Aorta (tissue), 5 donors: ENCODE results near the gene GALNT6. TPM values are rescaled to one million over a fixed set of nuclear protein-coding genes. Genes with fewer than 3 reads are reported as not detected.
"Not testable (repeated sequence)": the region's sequence is repeated elsewhere in the genome, so short reads cannot be mapped to it uniquely, and the experiment has no call there.

ENCODE experiments used
- ATAC-seq: fragments of 200-7000 bp; cut with Tn5 transposase; one replicate; pipeline ENCODE4 v1.9.1; 2022; ENCODE audit warnings: moderate library complexity; ENCODE audit not compliant: low FRiP score
- DNase-seq, 2 donors: peaks; one replicate each; pipeline ENCODE4 v3.0.0-alpha.2; 2020
- H3K27ac ChIP-seq, 2 donors: one replicate each; pipeline ENCODE4 v1.5.1; 2013; ENCODE audit warnings: low read length in 2 of 2, mild to moderate bottlenecking in 2 of 2, moderate library complexity in 2 of 2, control low read depth in 1 of 2, inconsistent platforms in 1 of 2, low read depth in 1 of 2
- H3K27me3 ChIP-seq, 2 donors: one replicate each; pipeline ENCODE4 v1.6.1; 2013; ENCODE audit warnings: control low read depth in 1 of 2, low read length in 1 of 2, mild to moderate bottlenecking in 1 of 2, moderate library complexity in 1 of 2; ENCODE audit not compliant: insufficient read depth in 2 of 2, control insufficient read depth in 1 of 2
- H3K36me3 ChIP-seq, 2 donors: one replicate each; pipeline ENCODE4 v1.6.1; 2013; ENCODE audit warnings: control low read depth in 1 of 2, low read length in 1 of 2, mild to moderate bottlenecking in 1 of 2; ENCODE audit not compliant: insufficient read depth in 2 of 2, control insufficient read depth in 1 of 2
- H3K4me1 ChIP-seq, 2 donors: one replicate each; pipeline ENCODE4 v1.6.1; 2013; ENCODE audit warnings: low read length in 2 of 2, control low read depth in 1 of 2, mild to moderate bottlenecking in 1 of 2, moderate library complexity in 1 of 2; ENCODE audit not compliant: insufficient read depth in 2 of 2, control insufficient read depth in 1 of 2
- H3K4me3 ChIP-seq, 2 donors: one replicate each; pipeline ENCODE4 v1.5.1; 2013; ENCODE audit warnings: low read length in 2 of 2, control low read depth in 1 of 2, mild to moderate bottlenecking in 1 of 2
- H3K9me3 ChIP-seq: one replicate; pipeline ENCODE4 v1.6.1; 2013; ENCODE audit warnings: mild to moderate bottlenecking, low read length; ENCODE audit not compliant: control insufficient read depth
- WGBS, 2 donors: extraction: QIAGEN DNeasy Blood & Tissue Kit; methylation state at CpG; one replicate each; pipeline ENCODE4 v1.1.7; 2013; 5-methylcytosine and 5-hydroxymethylcytosine counted together
- intact Hi-C, 2 donors: fragments of 100-400 bp; cut with DNase I; formaldehyde crosslinking; loops; one replicate each; pipeline versions ENCODE4 v1.14.2 to v1.15.0; 2022
- polyA plus RNA-seq, 2 donors: library from polyadenylated mRNA; stranded (reverse); fragments of 200-250 nt; gene quantifications; one replicate each; pipeline ENCODE4 v1.2.3, GENCODE V29; 2013
- total RNA-seq, 2 donors: library from RNA; stranded (reverse); fragmentation: NEBNext Ultra II Directional; extraction: Animal tissue kit (Norgen Biotek cat#: 25700); gene quantifications; one replicate each; pipeline ENCODE4 v1.2.1, GENCODE V29; 2021
- donor health status: healthy with polysubstance abuse.
- donor health status: Bipolar disorder and iron deficiency.
- donor health status: DM: no; HTN: no; CAD: no.
- donor health status: DM: no; HTN: no; CAD: no.
- donor health status: DM: yes; HTN: yes; CAD: no.

GALNT6 gene
- total and polyA plus RNA-seq, 4 donors = 0.72 to 12.3 (median 6.0) TPM

DNA sequence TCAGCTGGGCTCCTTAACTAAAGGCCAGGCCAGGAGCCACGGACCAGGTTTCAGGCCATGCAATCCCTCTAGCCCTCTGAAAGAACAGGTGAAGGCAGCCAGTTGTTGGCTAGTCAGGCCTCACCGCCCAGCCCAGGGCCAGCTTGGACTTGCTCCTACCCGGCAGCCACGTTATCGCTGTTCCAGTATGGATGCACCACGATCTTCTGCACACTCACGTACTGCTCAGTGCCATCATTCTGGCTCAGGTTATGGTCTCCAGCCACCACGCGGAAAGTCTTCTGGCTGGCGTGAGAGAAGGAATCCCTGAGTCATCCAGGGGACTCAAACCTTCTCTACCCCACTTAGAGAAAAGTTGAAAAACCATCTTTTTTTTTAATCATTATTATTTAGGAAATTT, 48.8 kb downstream of the GALNT6 start:
- Histone ChIP-seq H3K9me3 (no peaks in the 10 kb centered on the region), H3K4me1 (no peaks in the 10 kb centered on the region), H3K27me3 (no peaks in the 10 kb centered on the region), H3K27ac (no peak overlapping the region), H3K4me3 (no peak overlapping the region), H3K36me3 (no peaks in the 10 kb centered on the region)
- intact Hi-C loops = loop anchor here (5.0 to 10.0 kb wide), 2 partner anchors 75 to 298 kb away; partner anchors contain the start of gene LETMD1 (in 1 of the 2)
- no peak for DNase-seq
- no peak for ATAC-seq
- WGBS, 2 donors = 91 to 92% methylated on average over 10 of the region's 10 CpGs

- Histone ChIP-seq H3K4me3 (no peak overlapping the region), H3K4me1 (no peaks in the 10 kb centered on the region), H3K27ac (no peak overlapping the region), H3K9me3 (no peaks in the 10 kb centered on the region), H3K36me3 (no peaks in the 10 kb centered on the region), H3K27me3 (no peaks in the 10 kb centered on the region)
- intact Hi-C loops = loop anchor here (5.0 to 10.0 kb wide), 2 partner anchors 74 to 297 kb away; partner anchors contain the start of gene LETMD1 (in 1 of the 2)
- DNase-seq = peak in 1 of 2 donors; percentile 78
- WGBS, 2 donors = 28% methylated on average over 9 of the region's 9 CpGs
- peak; percentile 87 for ATAC-seq
Observed at GRCh38 chr12:51341251-51342007, 49.8 kb downstream of the GALNT6 start.

- no peaks in the 10 kb centered on the region for H3K27me3 ChIP-seq
- H3K4me3 ChIP-seq = no peak overlapping the region
- intact Hi-C loops = loop anchor here (5.0 to 10.0 kb wide), 2 partner anchors 72 to 295 kb away; partner anchors contain the start of gene LETMD1 (in 1 of the 2)
- ATAC-seq = no peak
- H3K4me1 ChIP-seq = no peaks in the 10 kb centered on the region
- H3K27ac ChIP-seq = no peak overlapping the region
- DNase-seq = no peak
- H3K36me3 ChIP-seq = no peaks in the 10 kb centered on the region
- H3K9me3 ChIP-seq = no peaks in the 10 kb centered on the region
- 77 to 84% methylated on average over 6 of the region's 6 CpGs for WGBS, 2 donors
Observed at GRCh38 chr12:51339750-51340149, 51.5 kb downstream of the GALNT6 start.

DNA sequence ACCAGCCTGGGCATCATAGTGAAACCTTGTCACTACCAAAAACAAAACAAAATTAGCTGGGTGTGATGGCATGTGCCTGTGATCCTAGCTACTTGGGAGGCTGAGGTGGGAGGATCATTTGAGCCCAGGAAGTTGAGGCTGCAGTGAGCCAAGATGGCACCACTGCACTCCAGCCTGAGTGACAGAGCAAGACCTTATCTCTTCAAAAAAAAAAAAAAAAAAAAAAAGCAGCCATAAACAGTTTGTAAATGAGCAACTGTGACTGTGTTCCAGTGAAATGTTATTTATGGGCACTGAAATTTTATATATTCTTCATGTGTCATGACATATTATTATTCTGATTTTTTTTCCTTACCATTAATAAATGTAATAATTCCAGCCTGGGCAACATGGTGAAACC, 53.9 kb downstream of the GALNT6 start:
- H3K27ac ChIP-seq, DNase-seq, H3K27me3 ChIP-seq, H3K4me3 ChIP-seq, H3K36me3 ChIP-seq, ATAC-seq, intact Hi-C loops, H3K4me1 ChIP-seq, H3K9me3 ChIP-seq: not testable (repeated sequence)

DNA sequence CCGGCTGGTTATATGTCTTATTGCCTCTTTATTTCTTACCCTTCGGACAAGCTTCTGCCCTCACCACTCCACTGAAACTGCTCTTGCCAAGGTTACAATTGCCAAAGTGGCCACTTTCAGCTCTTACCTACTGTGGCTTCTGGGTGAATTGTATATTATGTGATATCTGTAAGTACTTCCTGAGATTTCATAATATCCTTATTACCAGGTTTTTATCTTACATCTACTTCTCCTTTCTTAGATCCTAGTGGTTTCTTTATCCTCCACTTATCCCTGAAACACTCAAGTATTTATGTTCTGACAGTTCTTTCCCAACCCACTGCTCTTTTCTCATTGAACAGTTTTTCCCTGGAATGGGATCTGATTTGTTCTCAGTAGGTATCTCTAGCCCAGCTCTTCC, 55.3 kb downstream of the GALNT6 start:
- ATAC-seq (no peak), DNase-seq (no peak)
- intact Hi-C loops = no loop called here
- H3K4me3 ChIP-seq = no peak overlapping the region
- H3K27me3 ChIP-seq = no peaks in the 10 kb centered on the region
- no peak overlapping the region for H3K27ac ChIP-seq
- H3K36me3 ChIP-seq = no peaks in the 10 kb centered on the region
- H3K9me3 ChIP-seq = no peaks in the 10 kb centered on the region
- WGBS, 2 donors = 82 to 86% methylated on average over 2 of the region's 2 CpGs
- H3K4me1 ChIP-seq = no peaks in the 10 kb centered on the region

DNA sequence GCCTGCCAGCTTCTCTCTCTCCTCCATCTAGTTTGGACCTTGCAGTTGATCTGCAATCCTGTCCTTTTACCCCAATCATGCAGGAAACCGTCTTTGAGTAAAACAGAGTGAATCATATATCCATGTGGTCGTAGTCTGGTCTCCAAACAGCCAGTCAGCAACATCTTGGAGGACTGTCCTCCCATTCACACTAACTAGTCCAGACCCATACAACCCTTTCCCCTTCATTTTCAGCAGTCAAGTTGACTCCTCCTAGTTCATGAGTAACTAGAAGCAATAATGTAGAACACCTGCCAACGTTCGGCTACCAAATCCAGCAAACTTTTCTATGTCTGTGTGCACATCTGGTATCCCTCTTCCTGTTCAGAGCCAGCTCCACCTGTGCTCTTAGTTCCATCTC, 56.4 kb downstream of the GALNT6 start:
- intact Hi-C loops = no loop called here
- H3K27ac ChIP-seq = no peak overlapping the region
- no peak for DNase-seq
- no peaks in the 10 kb centered on the region for H3K4me1 ChIP-seq
- H3K36me3 ChIP-seq = no peaks in the 10 kb centered on the region
- WGBS, 2 donors = 84 to 85% methylated on average over 4 of the region's 4 CpGs
- no peaks in the 10 kb centered on the region for H3K27me3 ChIP-seq
- no peak for ATAC-seq
- H3K9me3 ChIP-seq = no peaks in the 10 kb centered on the region
- no peak overlapping the region for H3K4me3 ChIP-seq

DNA sequence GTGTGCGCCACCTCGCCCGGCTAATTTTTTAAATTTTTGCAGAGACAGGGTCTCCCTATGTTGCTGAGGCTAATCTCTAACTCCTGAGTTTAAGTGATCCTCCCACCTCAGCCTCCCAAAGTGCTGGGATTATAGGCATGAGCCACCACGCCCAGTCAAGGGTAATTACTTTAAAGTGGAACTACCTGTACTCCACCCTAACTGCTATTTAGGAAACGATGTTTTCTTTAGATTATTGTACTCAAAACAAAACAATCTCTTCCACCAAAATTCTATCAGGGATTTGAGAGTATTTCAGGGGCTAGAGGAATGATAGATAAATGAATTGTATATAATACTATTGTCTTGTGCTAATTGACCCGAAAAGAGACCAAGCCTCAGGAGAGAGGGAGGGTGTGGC, 57.7 kb downstream of the GALNT6 start:
- WGBS, 2 donors = 75 to 77% methylated on average over 6 of the region's 6 CpGs
- DNase-seq = no peak

GRCh38 chr12:51330186-51330585, 61.0 kb downstream of the GALNT6 start:
- ATAC-seq = no peak
- no peaks in the 10 kb centered on the region for H3K36me3 ChIP-seq
- no peaks in the 10 kb centered on the region for H3K27me3 ChIP-seq
- H3K27ac ChIP-seq = no peak overlapping the region
- DNase-seq = no peak
- intact Hi-C loops = no loop called here
- no peaks in the 10 kb centered on the region for H3K9me3 ChIP-seq
- H3K4me1 ChIP-seq = no peaks in the 10 kb centered on the region
- H3K4me3 ChIP-seq = no peak overlapping the region

More for the DNA sequence above, 57.7 kb downstream of the GALNT6 start:
- intact Hi-C loops = no loop called here
- no peaks in the 10 kb centered on the region for H3K36me3 ChIP-seq
- no peak overlapping the region for H3K4me3 ChIP-seq
- no peak for ATAC-seq
- H3K9me3 ChIP-seq = no peaks in the 10 kb centered on the region
- H3K4me1 ChIP-seq = no peaks in the 10 kb centered on the region
- H3K27me3 ChIP-seq = no peaks in the 10 kb centered on the region
- no peak overlapping the region for H3K27ac ChIP-seq

DNA sequence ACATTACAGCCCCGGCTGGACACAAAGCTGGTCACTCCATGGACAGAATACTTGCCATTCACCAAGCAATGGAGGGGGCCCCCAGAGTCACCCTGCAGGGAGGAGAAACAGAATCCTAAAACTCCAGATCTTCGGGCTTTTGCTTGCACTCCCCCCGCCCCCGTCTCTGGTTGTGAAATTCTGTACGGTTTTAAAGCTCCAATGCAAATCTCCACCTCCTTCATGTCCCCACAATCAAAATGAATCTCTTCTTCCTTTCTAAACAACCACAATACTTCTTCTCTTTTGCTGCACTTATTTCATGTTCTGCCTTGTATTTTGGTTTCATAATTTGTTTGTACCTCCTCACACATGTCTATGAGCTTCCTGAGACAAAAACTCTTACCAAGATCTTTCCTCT, 61.5 kb downstream of the GALNT6 start:
- Histone ChIP-seq H3K4me3 (no peak overlapping the region), H3K27ac (no peak overlapping the region), H3K4me1 (no peaks in the 10 kb centered on the region), H3K36me3 (no peaks in the 10 kb centered on the region), H3K27me3 (no peaks in the 10 kb centered on the region), H3K9me3 (no peaks in the 10 kb centered on the region)
- intact Hi-C loops = no loop called here
- WGBS, 2 donors = 75 to 82% methylated on average over 5 of the region's 5 CpGs
- no peak for ATAC-seq
- no peak for DNase-seq
